A204.1 (cell line): ENCODE data around the gene DNAH11.
"Not testable (repeated sequence)": the region's sequence is repeated elsewhere in the genome, so short reads cannot be mapped to it uniquely, and the experiment has no call there.

Experiments used
- FAIRE-seq: peaks from 2 replicates; lab custom pipeline; 2012; peaks lifted over from hg19 to GRCh38; lab: Jason Lieb, UNC

DNAH11 gene

DNA sequence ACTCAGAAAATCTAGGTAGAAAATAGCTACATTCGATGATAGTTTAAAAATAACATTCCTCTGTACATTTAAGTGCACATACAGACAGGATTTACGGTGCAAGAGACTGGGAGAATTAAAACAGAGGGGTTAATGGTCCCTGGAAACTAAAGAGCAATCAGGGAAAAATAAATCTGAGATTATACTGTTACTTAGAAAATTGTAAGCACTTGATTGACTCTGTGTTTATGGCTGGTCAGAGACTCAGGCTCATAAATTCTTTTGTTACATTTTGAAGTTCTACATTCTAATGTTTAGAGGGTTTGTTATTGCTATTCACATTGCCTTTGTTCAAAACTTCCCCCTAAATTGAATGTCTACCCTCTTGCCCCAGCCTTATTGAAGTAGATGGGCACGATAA lies 348.5 kb downstream of the DNAH11 start:
- FAIRE-seq = no peak

GRCh38 chr7:21893401-21893800 lies 350.6 kb downstream of the DNAH11 start:
- FAIRE-seq = no peak

- no peak for FAIRE-seq
Measured at GRCh38 chr7:21898265-21898930, 355.6 kb downstream of the DNAH11 start.

- no peak for FAIRE-seq
Measured at GRCh38 chr7:21902240-21902639, 359.4 kb downstream of the DNAH11 start.

DNA sequence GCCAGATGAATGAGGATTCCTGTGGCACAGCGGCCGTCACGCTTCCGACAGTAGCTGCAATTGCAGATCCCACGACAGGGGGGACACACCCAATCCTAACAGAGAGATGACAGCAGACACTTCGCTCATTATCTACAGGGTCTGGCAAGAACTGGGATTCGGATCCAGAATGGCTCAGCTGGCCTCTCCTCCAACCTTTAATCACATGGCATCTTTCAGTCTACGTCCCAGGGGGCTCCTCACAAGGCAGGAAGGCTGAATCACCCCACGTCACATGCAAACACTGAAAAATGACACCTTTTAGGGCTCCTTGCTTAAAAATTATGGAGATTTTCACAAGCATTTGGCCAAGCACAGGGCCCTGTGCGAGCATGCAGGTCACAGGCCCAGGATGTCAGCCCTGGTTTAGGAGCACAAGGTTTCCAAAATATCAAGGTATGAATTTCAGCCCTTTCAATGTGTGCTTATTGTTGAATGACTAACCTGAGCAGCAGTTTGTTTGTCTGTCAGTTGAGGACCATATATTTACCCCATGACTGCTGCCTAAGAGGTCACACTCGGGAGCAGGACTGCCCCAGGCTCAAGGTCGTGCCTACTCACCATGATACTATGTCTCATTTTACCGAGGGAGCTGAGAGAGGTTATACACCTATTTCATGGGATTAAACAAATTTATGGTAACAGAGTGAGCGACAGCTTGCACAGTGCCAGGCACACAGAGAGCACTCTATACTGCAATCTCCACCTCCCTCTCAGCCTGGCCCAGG lies 360.4 kb downstream of the DNAH11 start:
- no peak for FAIRE-seq

DNA sequence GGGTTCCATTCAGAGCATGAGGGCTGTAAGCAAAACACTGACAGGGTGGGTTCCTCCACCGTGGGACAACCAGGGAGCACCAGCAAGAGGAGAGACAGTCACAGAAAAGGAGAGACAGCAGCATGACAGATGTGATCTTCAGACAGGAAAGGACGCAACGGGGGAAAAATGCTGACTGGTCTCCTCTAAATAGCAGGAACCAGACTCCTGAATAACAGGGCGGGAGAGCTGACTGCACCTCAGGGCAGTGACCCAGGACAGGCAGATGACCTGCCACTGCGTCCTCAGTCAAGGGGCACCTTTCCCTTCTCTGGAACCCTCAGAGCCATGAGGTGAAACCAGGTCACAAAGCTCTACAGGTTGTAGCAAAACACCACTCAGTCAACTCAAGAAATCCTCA lies 365.9 kb downstream of the DNAH11 start:
- no peak for FAIRE-seq

GRCh38 chr7:21910253-21910652 lies 367.4 kb downstream of the DNAH11 start:
- no peak for FAIRE-seq

DNA sequence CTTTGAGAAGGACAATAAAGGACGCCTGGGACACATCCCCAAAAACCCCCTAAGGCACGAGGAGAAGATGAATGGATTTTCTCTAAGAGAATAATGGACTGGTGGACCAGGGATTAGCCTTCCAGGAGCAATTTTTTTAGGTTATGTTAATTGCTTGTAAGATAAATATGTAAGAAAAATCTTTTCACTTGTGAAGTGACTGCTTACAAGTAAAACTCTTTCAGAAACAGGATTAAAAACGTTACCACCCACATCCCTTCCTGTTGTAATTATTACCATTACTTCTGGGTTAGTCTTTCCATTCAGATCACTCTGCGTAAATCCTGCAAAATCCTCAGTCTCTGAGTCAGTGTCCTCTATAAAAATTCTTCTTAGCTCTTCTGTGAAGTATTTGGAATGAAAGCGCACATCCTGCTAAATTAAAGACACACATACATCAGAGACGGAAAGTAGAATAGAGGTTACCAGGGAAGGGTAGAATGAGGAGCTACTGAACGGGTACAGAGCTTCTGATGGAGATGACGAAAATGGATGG lies 368.6 kb downstream of the DNAH11 start:
- no peak for FAIRE-seq

- no peak for FAIRE-seq
Measured at GRCh38 chr7:21912305-21912704, 369.5 kb downstream of the DNAH11 start.

DNA sequence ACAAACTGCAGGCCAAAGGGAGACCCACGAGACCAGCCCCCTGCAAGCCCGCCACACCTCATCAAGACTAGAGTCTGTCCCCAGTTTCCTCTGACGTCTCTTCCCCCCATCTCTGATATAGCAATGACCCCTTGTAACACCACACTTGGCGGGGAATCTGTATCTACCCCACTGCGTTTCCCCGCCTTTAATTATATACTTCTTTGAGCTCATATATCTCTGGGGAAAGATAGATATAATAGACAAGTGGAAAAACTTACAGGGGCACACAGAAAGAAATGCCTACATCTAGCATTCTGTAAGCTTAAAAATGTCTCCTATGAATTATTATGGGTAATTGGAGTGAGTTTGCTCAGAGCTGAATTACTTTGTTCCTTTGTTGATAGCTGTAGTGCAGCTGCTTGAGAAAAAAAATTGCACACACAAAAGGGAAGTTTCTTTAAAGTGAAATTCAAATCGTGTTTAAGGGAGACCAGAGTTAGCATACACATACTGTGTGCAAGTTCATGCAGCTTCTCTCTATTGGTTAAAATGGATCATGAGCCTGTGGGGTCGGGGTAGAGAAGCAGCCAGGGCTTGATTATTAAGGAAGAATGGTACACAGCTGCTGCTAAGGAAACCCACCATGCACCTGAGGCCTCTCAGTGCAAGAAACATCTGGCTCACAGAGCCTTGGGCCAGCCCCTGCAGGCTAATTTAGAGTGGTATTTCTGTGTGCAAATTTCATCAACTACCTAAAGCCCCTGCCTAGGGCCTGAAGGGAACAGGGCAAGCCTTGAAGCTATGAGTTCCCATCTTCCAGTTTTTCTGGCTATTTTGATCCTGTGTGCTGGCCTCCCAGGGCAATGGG lies 370.3 kb downstream of the DNAH11 start:
- no peak for FAIRE-seq

GRCh38 chr7:21914671-21915070 lies 371.8 kb downstream of the DNAH11 start:
- no peak for FAIRE-seq

DNA sequence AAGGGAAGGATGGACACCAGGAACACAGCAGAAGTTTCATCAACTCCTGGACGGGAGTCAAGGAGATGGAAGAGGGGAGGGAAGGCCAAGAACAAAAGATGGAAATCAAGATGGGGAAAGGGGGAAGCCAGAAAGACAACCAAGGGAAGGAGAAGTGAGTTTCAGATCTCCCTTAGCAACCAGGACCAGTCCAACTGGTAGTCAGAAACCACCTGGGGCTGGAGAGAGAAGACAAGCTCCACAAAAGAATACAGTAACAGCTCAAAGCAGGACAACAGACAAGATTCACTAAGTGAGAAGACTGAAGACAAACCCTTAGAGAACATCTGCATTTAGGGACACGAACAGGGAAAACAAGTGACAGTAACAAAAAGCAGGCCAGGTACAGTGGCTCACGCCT lies 372.3 kb downstream of the DNAH11 start:
- no peak for FAIRE-seq

- no peak for FAIRE-seq
Measured at GRCh38 chr7:21916176-21916575, 373.3 kb downstream of the DNAH11 start.

DNA sequence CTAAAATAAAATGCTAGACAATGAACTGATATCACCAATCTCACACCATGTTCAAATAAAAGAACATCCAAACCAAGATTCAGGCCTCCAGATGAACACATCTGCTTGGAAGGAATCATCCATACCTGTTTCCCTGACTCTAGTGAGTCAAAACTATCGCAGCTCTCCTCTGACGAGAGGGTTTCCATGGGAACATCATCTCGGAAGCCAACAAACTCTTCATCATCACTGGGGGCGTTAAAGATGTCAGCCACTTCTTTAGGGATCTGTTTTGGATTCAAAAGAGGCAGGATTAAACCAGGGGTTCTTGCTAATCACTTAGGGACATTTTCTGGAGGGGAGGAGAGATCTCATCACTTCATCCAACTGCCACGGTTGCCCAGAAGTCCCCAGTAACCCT lies 373.8 kb downstream of the DNAH11 start:
- FAIRE-seq = no peak

GRCh38 chr7:21918216-21918615 lies 375.4 kb downstream of the DNAH11 start:
- no peak for FAIRE-seq

DNA sequence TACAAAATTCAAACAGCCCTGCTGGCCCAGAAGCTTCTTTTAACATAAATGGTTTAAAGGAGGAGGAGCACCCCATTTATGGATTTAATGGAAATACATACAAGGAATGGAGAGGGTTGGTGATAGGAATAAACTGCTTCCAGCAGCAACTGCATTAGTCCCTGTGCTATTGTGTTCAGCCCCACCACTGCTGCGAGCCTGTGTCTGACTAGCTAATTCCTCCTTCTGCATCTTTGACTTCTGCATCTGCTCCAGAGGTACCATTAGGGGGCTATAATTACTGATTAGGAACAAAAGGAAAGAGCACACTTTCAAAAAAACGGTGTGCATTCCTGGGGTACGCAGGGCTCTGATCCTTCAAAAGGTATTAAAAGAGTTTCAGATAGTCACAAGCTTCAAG lies 378.1 kb downstream of the DNAH11 start:
- no peak for FAIRE-seq

GRCh38 chr7:21922605-21923004 lies 379.8 kb downstream of the DNAH11 start:
- no peak for FAIRE-seq

GRCh38 chr7:21923658-21924057 lies 380.8 kb downstream of the DNAH11 start:
- no peak for FAIRE-seq

GRCh38 chr7:21926448-21926847 lies 383.6 kb downstream of the DNAH11 start:
- no peak for FAIRE-seq

- no peak for FAIRE-seq
Measured at GRCh38 chr7:21927693-21928092, 384.9 kb downstream of the DNAH11 start.

DNA sequence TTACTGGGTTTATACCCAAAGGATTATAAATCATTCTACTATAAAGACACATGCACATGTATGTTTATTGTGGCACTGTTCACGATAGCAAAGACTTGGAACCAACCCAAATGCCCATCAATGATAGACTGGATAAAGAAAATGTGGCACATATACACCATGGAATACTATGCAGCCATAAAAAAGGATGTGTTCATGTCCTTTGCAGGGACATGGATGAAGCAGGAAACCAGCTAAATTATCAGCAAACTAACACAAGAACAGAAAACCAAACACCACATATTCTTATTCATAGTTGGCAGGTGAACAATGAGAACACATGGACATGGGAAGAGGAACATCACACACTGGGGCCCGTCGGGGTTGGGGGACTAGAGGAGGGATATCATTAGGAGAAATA lies 390.5 kb downstream of the DNAH11 start:
- not testable (repeated sequence) for FAIRE-seq

GRCh38 chr7:21934808-21935207 lies 392.0 kb downstream of the DNAH11 start:
- FAIRE-seq = no peak

- no peak for FAIRE-seq
Measured at GRCh38 chr7:21938463-21938862, 395.6 kb downstream of the DNAH11 start.
